Middle frontal gyrus (tissue), 1 donor: ENCODE data around the gene ITIH4.

Experiments
- DNase-seq: peaks from one replicate; pipeline ENCODE4 v3.0.0-alpha.2; 2015; ENCODE audit warnings: low spot score; ENCODE audit errors: extremely low spot score

ITIH4 gene

GRCh38 chr3:52801839-52802238, 28.6 kb downstream of the ITIH4 start:
- DNase-seq = no peak

GRCh38 chr3:52800079-52800478, 30.4 kb downstream of the ITIH4 start:
- DNase-seq = no peak

GRCh38 chr3:52798978-52799476, 31.4 kb downstream of the ITIH4 start:
- no peak for DNase-seq

- no peak for DNase-seq
Observed at GRCh38 chr3:52798376-52798977, 32.0 kb downstream of the ITIH4 start.

GRCh38 chr3:52796411-52796810, 34.1 kb downstream of the ITIH4 start:
- no peak for DNase-seq

GRCh38 chr3:52795298-52795900, 35.1 kb downstream of the ITIH4 start:
- no peak for DNase-seq

- DNase-seq = no peak
Observed at GRCh38 chr3:52794612-52795099, 35.8 kb downstream of the ITIH4 start, which contains the start of gene ITIH3. Gene ITIH3 (plus strand): TSS chr3:52794796. CDS start chr3:52794804, 8 bp downstream.

- DNase-seq = no peak
Observed at GRCh38 chr3:52793702-52794611, 36.5 kb downstream of the ITIH4 start.

GRCh38 chr3:52792961-52793695, 37.3 kb downstream of the ITIH4 start:
- no peak for DNase-seq

GRCh38 chr3:52792413-52792812, 38.1 kb downstream of the ITIH4 start:
- no peak for DNase-seq

GRCh38 chr3:52791928-52792327, 38.5 kb downstream of the ITIH4 start:
- DNase-seq = no peak

GRCh38 chr3:52791366-52791765, 39.1 kb downstream of the ITIH4 start:
- DNase-seq = no peak

- DNase-seq = no peak
Observed at GRCh38 chr3:52790741-52791140, 39.7 kb downstream of the ITIH4 start.

- no peak for DNase-seq
Observed at GRCh38 chr3:52790337-52790736, 40.1 kb downstream of the ITIH4 start.

- DNase-seq = no peak
Observed at GRCh38 chr3:52789746-52790040, 40.8 kb downstream of the ITIH4 start.

- no peak for DNase-seq
Observed at GRCh38 chr3:52788890-52789745, 41.4 kb downstream of the ITIH4 start.

GRCh38 chr3:52787672-52788625, 42.5 kb downstream of the ITIH4 start:
- DNase-seq = no peak

- DNase-seq = no peak
Observed at GRCh38 chr3:52787246-52787645, 43.2 kb downstream of the ITIH4 start.
